Stomach (tissue), 4 donors: ENCODE measurements around the gene DENND2C.

Experiments
- EP300 ChIP-seq: sonication (generic); formaldehyde crosslinking; IDR thresholded peaks from one replicate; pipeline ENCODE4 v1.6.1; 2017; ENCODE audit warnings: antibody characterized with exemption
- POLR2A ChIP-seq, 4 donors: fragments of 450-650 bp; IDR thresholded peaks; one replicate each; pipeline ENCODE4 v1.6.1; 2016; ENCODE audit warnings: antibody characterized with exemption in 4 of 4, control low read depth in 2 of 4, mild to moderate bottlenecking in 1 of 4, moderate library complexity in 1 of 4
- POLR2AphosphoS5 ChIP-seq, 3 donors: sonication (generic); formaldehyde crosslinking; IDR thresholded peaks; one replicate each; pipeline ENCODE4 v1.6.1; 2016; ENCODE audit warnings: antibody characterized with exemption in 3 of 3
- TF ChIP-seq, protein P1 (sequence below), 7 experiments: fragments of 450-650 bp in 4 of 7; fragments of 200-600 bp in 3 of 7; sonication (generic) in 3 of 7; IDR thresholded peaks; one replicate each; pipeline ENCODE4 v1.5.1; 2016 to 2019; ENCODE audit warnings: antibody characterized with exemption in 7 of 7, control low read depth in 2 of 7, mild to moderate bottlenecking in 1 of 7

- TF ChIP-seq, protein P1, sequence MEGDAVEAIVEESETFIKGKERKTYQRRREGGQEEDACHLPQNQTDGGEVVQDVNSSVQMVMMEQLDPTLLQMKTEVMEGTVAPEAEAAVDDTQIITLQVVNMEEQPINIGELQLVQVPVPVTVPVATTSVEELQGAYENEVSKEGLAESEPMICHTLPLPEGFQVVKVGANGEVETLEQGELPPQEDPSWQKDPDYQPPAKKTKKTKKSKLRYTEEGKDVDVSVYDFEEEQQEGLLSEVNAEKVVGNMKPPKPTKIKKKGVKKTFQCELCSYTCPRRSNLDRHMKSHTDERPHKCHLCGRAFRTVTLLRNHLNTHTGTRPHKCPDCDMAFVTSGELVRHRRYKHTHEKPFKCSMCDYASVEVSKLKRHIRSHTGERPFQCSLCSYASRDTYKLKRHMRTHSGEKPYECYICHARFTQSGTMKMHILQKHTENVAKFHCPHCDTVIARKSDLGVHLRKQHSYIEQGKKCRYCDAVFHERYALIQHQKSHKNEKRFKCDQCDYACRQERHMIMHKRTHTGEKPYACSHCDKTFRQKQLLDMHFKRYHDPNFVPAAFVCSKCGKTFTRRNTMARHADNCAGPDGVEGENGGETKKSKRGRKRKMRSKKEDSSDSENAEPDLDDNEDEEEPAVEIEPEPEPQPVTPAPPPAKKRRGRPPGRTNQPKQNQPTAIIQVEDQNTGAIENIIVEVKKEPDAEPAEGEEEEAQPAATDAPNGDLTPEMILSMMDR (IDR thresholded peaks at IDR 0.05): no peak
- TF ChIP-seq POLR2A (IDR thresholded peaks at IDR 0.05) (no peak), EP300 (no peak), POLR2AphosphoS5 (IDR thresholded peaks at IDR 0.05) (no peak)
Measured at GRCh38 chr1:114692947-114693346, 23.1 kb upstream of the DENND2C start.
